GM18873 (cell line): ENCODE data around the gene TMEM212.
"Not testable (repeated sequence)": the region's sequence is repeated elsewhere in the genome, so short reads cannot be mapped to it uniquely, and the experiment has no call there.

ENCODE experiments used
- ATAC-seq: cut with Tn5 transposase; IDR thresholded peaks from one replicate; pipeline ENCODE4 v1.9.1; 2021; ENCODE audit warnings: mild to moderate bottlenecking, moderate library complexity, moderate number of reproducible peaks; ENCODE audit not compliant: unreplicated experiment, low FRiP score

Gene TMEM212

DNA sequence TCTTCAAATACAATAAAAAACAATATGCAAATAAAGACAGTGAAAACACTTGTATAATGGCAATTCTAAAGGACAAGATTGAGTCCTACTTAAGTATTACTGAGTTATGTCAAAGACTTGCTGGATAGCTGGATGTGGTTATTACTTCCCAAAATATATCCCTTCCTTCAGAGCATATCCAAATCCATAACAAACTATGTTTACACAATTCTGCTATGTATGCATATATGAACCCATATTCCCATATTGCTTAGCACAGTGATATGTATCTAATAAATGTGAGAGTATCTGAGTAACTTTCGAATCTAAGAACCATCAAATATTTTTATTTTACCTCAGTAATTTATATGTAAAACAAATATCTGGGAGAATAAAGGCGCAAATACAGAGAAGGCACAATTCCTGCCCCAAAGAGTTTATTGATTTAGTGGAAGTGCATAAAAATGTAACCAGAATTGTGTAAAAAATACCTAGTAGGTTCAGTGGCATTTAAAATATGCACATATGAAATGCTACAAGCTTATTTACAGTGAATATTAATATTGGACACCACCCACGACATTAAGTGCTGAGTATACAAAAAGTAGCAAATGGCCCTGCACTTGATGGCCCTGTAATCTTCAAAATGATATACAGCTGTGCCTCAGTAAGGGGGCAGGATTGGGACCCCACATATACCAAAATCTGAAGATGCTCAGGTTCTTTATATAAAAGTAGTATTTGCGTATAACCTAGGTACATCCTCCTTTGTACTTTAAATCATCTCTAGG lies 37.1 kb downstream of the TMEM212 start:
- ATAC-seq: no peak

DNA sequence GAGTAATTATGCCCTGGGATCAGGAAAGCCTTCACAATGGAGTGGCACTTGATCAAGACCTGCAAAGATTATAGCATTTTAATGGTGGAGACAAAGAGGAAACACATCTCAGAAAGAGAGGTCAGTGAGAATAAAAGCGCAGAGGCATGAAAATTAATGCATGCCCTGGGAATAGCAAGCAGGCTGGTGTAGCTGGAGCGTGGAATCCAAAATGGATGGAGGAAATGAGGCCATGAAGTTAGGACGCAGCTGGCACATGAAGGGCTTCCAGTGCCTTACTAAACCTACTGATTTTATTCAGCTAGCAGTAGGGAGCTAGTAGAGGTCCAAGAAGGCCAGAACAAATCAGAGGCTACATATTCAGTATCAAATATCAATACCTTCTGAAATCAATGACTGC lies 38.1 kb downstream of the TMEM212 start:
- no peak for ATAC-seq

DNA sequence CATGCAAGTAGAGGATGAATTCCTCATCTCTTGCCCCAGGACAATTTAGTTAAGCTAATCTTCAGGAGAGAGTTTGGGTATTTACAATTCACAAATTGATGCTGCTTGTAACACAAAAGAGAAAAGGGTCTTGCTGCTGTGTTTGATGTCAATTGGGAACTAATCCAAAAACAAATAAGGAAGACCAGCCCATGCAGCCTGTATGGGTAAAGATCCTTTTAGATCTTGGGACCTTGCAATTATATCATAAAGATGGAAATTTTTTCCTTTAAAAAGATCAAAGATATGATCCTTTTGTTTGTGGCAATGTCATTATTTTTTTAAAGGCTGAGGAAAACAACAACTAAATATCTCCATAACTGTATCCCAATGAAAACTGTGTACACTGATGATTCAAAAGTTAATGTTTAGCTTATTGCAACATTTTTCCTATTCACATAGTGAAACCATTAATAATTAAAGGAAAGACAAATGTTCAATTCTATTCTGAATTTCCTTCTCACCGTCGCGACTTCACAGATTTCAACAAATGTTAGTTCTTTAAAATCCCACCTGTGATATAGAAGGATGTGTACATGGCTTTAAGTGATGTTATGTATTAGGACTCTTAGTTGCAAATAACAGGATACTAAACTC lies 40.2 kb downstream of the TMEM212 start:
- no peak for ATAC-seq

DNA sequence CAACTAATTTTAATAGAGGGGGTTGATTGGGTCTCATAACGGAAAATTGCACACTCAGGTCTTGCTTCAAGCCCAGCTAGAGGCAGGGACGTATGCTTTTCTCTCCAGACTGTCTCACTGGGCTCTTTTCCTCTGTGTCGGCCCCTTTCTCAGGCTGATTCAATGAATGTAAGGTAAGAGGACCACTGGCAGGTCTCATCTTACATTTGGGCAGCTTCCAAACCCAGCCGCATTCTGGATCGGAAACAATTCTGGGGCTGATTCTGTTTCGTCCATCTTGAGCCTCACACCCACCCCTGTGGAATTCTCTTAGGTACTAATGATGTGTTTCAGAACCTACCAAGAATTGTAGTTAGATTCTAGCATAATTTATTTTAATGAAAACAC lies 40.7 kb downstream of the TMEM212 start:
- ATAC-seq: no peak

DNA sequence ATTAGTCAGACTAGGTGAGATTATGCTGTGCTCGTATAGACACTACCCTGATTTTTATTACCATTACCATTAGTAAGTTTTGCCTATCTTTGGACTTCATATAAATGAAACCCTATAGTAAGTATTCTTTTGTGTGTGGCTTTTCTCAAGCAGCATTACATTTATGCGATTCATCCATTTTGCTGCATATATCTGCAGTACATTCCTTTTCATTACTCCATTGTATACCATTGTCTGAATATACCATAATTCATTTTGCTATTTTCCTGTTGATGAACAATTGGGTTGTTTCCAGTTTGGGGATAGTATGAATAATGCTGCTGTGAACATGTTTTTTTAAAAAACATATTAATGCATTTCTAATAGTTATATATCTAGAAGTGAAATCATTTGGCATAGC lies 45.3 kb downstream of the TMEM212 start:
- no peak for ATAC-seq

DNA sequence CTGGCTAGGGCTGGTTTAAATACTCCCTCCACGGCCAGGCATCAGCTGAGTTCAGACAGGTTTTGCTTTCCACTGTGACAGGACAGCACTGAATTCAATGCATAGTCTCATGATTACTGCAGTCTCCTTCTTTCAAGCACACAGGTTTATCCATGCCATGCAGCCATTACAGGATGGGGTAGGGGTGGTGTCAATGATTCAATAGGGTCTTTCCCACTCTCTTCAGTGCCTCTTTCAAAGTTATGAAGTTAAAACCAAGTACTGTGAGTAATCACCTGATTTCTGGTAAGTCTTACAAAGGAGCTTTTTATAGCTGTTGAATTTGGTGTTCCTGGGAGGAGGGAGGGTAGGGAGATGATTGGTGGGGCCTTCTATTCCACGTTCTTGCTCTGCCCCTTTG lies 47.2 kb downstream of the TMEM212 start:
- no peak for ATAC-seq

DNA sequence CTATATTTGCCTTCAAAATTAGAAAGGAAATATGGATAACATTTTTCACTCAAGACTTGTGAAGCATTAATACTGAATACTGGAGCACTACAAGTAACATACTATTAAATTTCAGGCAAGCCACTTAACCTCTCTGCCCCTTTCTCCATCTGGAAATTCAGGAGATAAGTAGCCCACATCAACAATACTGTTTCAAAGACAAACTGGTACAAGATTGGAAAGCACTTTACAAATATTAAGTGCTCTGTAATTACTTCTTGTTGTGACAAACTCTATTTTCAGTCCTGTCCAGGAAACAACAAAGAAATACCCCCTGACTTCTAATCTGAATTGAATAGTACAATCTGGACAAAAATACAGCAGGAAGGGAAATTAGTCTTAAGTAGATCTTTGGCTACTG lies 49.3 kb downstream of the TMEM212 start:
- no peak for ATAC-seq

DNA sequence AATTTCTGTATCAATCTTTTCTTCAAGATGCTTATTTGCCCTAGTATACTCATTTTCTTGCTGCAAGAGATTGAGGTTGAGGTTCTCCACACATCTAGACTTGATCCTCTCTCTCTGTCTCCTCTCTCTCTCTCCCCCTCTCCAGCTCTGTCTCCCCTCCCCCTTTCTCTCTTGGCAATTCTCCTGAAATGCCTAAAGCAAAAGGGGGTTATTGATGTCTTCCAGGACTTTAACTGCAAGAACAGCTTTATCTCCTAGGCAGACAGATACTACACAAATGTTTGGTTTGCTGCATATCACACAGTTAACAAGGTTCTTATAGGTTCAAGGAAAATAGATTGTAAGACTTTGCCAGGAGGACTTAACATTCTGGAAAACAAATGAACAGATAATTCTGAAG lies 52.1 kb downstream of the TMEM212 start:
- ATAC-seq: no peak

DNA sequence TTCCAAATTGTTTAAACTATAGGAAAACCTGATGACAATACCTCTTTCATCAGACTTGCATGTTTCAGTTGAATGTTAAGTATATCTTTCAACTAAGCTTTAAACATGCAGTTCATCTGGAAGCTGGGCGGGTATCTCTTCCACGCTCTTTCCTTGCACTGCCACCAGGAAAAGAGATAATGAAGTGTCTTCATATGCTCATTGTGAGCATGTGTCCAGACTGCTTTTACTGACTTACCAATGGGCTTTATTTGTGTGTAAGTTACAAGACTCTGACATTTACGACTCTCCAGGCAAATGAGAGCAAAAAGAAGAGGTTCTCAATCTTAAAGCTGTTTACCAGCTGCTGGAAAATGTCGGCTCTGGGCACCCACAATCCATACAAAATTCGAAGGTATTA lies 52.8 kb downstream of the TMEM212 start:
- no peak for ATAC-seq

DNA sequence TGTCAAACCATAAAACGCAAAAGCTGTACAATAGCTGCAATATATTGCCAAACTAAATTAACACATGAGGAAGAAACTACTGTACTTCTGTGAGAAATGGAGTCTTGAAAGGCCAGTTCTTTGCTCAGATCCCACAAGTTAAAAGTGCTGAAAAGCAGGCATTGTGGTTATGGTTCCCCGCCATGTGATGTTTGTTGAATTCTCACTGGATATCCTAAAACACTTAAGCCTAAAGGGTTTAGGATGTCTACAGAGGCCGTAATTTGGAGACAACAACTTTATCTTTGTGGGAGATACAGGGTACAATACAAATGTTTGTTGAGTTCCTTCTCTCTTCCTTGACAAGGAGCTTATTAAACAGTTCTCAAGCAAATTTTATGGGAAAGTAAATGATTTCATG lies 53.2 kb downstream of the TMEM212 start:
- ATAC-seq: no peak

DNA sequence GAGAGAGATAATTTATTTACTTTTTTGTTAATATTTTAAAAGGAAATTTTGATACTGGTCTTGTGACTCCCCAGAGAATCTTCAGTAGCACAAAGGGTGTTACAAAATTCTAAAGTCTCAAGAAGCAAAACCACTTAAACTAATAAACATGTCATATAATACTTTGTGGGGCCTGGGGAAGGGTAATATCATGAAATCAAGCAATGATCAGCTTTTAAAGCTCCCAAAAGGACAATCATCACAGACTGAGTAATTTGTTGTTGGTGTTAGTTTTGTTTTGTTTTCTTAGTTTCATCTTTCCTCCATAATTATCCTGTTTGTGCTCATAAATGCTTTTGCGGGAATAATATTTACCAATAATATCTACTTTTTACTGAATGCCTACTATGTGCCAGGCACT lies 55.0 kb downstream of the TMEM212 start:
- ATAC-seq: no peak

DNA sequence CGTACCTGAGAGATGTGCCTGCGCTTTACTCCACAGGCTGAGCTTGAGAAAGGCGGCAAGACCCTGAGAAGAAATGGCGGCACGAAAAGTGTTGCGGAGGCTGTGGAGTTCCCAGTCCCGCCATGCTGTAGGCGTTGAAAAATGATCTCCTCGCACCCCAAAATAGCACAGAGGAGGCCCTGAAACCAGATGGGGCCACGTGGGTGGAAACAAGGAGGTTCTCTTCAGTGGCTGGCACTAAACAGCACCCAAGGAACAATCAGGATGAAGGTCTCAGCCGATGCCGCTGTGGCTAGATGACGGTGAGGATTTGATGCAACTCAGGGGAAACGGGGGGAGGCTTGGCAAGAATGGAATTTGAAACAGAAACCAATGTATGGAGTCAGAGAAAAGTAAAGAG lies 57.3 kb downstream of the TMEM212 start:
- ATAC-seq: no peak

DNA sequence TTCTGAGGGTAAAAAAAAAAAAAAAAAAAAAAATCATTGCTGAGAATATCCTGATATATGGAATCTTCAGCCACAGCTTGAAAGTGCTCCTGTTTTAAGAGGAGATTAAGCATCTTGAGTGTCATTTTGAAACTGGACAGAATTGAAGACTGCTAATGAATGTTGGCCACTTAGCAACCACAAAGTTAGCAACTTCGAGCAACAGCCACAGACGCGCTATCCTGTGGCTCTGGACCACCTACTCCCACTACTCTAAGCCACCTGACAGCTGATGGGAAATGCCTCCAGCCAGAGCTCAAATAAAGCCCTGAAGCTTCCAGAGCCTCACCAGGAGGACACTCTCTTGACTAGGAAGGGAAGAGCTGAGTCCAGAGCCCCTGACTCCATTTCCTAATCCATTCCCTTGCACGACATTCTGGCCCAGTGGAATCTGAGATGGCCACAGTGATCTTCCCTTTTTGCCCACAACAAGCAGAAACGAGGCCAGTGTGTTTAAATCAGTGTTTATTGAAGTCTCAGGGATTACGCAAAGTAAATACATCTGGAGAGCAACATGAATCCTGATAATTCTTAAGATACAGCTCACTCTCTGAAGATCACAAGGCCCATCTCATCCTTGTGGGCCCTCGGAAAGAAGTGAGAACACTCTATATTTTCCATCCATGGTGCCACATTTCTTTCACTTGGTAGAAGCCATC lies 58.6 kb downstream of the TMEM212 start:
- no peak for ATAC-seq

DNA sequence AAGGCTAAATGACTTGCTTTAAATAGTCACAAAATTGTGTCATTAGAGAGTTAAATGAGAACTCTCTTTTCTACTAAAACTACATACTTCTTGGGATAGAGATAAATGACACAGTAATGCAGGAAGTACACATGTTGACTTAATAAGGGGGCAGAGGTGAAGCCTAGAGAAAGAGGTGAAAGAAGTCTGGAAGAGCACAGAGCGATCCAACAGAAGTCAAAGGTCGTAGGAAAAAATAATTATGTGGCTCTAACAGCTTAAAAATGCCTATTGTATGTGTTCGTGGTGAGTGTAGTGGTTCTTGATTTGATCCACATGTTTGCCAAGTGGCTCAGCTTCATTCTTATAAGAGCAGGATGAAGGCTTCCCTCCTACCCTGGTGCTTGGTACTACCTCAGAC lies 61.7 kb downstream of the TMEM212 start:
- ATAC-seq: no peak

DNA sequence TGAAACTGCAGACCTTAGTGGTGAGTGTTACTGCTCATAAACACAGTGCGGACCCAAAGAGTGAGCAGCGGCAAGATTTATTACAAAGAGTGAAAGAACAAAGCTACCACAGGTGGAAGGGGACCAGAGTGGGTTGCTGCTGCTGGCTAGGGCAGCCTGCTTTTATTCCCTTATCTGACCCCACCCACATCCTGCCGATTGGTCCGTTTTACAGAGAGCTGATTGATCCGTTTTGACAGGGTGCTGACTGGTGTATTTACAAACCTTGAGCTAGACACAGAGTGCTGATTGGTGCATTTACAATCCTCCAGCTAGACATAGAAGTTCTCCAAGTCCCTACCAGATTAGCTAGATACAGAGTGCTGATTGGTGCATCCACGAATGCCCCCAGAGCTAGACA lies 63.4 kb downstream of the TMEM212 start:
- not testable (repeated sequence) for ATAC-seq

DNA sequence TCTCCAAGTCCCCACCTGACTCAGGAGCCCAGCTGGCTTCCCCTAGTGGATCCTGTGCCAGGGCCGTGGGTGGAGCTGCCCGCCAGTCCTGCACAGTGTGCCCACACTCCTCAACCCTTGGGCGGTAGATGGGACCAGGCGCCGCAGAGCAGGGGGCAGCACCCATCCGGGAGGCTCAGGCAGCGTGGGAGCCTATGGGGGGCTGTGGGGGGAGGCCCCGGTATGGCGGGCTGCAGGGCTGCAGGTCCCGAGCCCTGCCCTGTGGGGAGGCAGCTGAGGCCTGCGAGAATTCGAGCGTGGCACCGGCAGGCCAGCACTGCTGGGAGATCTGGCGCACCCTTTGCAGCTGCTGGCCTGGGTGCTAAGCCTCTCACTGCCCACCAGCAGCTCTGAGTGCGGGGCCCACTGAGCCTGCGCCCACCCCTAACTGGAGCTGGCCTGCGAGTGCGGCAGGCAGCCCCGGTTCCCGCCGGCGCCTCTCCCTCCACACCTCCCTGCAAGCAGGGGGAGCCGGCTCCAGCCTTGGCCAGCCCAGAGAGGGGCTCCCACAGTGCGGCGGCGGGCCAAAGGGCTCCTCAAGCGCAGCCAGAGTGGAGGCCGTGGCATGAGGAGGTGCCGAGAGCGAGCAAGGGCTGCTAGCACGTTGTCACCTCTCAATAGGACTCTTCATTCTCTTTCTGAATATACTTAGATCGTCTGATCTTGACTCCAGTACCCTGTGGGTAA lies 64.0 kb downstream of the TMEM212 start:
- no peak for ATAC-seq

DNA sequence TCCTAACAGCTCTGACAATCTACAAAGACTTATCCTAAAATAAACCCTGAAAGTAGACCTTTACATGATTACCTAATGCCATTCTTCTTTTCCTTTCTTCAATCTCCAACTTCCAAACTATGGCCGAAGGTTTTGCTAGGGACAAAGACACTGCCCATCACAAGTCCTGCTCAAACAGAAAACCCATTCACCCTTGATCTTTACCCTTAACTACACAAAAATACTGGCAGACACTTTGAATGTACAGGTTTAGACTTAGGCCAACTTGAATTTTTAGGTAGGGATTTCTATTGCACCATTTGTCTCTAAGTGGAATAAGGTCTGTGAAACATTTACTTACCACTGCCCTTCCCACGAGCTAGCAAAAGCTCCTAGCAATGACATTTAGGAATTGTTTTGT lies 64.6 kb downstream of the TMEM212 start:
- ATAC-seq: no peak

DNA sequence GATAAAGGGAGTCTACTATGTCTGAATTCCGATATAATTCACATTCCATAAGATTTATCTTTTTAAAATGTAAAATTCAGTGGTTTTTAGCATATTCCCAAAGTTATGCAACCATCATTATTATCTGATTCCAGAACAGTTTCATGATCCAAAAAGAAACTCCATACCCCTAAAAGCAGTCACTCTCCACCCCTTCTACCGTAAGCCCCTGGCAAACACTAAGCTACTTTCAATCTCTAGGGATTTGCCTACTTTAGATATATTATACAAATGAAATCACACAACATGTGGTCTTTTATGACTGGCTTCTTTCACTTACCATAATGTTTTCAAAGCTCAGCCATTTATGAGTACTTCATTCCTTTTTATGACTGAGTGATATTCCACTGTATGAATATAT lies 65.6 kb downstream of the TMEM212 start:
- no peak for ATAC-seq
